Lower leg skin (tissue), 4 donors: ENCODE data around the gene FRY. TPM values are rescaled to one million over a fixed set of nuclear protein-coding genes. Genes with fewer than 3 reads are reported as not detected.
"Not testable (repeated sequence)": the region's sequence is repeated elsewhere in the genome, so short reads cannot be mapped to it uniquely, and the experiment has no call there.

Source experiments
- DNase-seq, 2 donors: peaks; one replicate each; pipeline ENCODE4 v3.0.0-alpha.2; 2019; ENCODE audit warnings: low spot score in 2 of 2
- H3K4me3 ChIP-seq: fragments of 200-600 bp; sonication (generic); 2 replicates; pipeline ENCODE4 v1.5.1; 2017; ENCODE audit warnings: mild to moderate bottlenecking, low read depth; ENCODE audit not compliant: poor library complexity, severe bottlenecking
- POLR2A ChIP-seq, 2 donors: fragments of 450-650 bp; IDR thresholded peaks; one replicate each; pipeline ENCODE4 v1.6.1; 2016 to 2017; ENCODE audit warnings: antibody characterized with exemption in 2 of 2, mild to moderate bottlenecking in 1 of 2, moderate library complexity in 1 of 2
- WGBS, 2 donors: methylation state at CpG; one replicate each; pipeline ENCODE4 v1.1.5; 2018; 5-methylcytosine and 5-hydroxymethylcytosine counted together
- intact Hi-C: fragments of 100-400 bp; cut with DNase I; formaldehyde crosslinking; loops from one replicate; pipeline ENCODE4 v1.15.0; 2023; ENCODE audit warnings: low total_unique reads
- total RNA-seq, 4 donors: library from RNA; depleted of rRNA; stranded (reverse); fragments of >200 nt; gene quantifications; one replicate each; pipeline ENCODE4 v1.1.0, GENCODE V29; 2016
- TF ChIP-seq, protein P1 (sequence below), 3 donors: fragments of 450-650 bp; IDR thresholded peaks; one replicate each; pipeline ENCODE4 v1.5.1; 2016; ENCODE audit warnings: antibody characterized with exemption in 3 of 3, mild to moderate bottlenecking in 3 of 3, moderate library complexity in 2 of 3

The FRY gene
- total RNA-seq, 4 donors from 2014 or later, result 24.9 to 39.6 (median 35.9) TPM

- 48 to 50% methylated on average over 2 of the region's 2 CpGs for WGBS, 2 donors
- no peak overlapping the region for H3K4me3 ChIP-seq
- intact Hi-C loops, result no loop called here
- no peak for DNase-seq
- no peak for TF ChIP-seq POLR2A (IDR thresholded peaks at IDR 0.05)
- TF ChIP-seq, protein P1, sequence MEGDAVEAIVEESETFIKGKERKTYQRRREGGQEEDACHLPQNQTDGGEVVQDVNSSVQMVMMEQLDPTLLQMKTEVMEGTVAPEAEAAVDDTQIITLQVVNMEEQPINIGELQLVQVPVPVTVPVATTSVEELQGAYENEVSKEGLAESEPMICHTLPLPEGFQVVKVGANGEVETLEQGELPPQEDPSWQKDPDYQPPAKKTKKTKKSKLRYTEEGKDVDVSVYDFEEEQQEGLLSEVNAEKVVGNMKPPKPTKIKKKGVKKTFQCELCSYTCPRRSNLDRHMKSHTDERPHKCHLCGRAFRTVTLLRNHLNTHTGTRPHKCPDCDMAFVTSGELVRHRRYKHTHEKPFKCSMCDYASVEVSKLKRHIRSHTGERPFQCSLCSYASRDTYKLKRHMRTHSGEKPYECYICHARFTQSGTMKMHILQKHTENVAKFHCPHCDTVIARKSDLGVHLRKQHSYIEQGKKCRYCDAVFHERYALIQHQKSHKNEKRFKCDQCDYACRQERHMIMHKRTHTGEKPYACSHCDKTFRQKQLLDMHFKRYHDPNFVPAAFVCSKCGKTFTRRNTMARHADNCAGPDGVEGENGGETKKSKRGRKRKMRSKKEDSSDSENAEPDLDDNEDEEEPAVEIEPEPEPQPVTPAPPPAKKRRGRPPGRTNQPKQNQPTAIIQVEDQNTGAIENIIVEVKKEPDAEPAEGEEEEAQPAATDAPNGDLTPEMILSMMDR (IDR thresholded peaks at IDR 0.05), result no peak
Measured at GRCh38 chr13:31996601-31997000, 35.0 kb upstream of the FRY start.

DNA sequence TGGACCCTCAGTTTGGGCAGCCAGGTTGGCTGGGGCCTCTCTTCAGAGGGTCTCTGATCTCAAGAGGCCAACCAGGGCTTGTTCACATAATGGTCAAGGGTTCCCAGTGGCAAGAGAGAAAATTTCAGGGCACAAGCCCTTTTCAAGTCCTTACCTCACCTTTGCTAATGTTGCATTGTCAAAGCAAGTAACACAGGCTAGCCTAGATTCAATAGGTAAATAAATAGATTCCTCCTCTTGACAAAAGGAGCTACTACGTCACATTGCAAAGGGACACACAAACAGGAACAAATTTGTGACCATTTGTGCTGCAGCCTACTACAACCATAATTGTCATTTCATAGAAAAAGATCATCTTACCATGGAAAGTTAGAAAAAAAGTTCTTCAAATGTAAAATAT is 33.9 kb upstream of the FRY start:
- DNase-seq, result no peak
- no peak overlapping the region for H3K4me3 ChIP-seq
- 80 to 84% methylated on average over 1 of the region's 1 CpG for WGBS, 2 donors
- TF ChIP-seq POLR2A (IDR thresholded peaks at IDR 0.05), result no peak
- TF ChIP-seq, protein P1 (IDR thresholded peaks at IDR 0.05), result no peak
- intact Hi-C loops, result no loop called here

DNA sequence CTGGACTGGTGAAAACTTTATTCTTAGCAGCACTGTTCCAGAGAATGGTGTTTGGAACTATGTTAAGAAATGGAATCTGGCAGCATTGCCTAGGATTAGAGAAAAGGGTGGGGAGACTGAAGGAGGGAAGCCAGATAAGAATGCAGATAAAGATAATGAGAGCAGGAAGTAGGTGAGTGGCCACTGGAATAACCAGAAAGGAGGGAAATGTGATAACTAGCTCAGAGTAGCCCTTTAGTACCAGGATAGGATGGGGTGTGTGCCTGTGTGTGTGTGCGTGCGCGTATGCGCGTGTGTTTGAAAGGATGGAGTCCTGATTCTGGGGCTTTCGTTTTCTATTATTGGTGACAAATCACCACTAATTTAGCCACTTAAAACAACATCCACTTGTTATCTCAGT is 33.4 kb upstream of the FRY start:
- H3K4me3 ChIP-seq, result no peak overlapping the region
- TF ChIP-seq, protein P1 (IDR thresholded peaks at IDR 0.05), result no peak
- no peak for TF ChIP-seq POLR2A (IDR thresholded peaks at IDR 0.05)
- no peak for DNase-seq
- WGBS, 2 donors, result 71 to 79% methylated on average over 6 of the region's 6 CpGs
- intact Hi-C loops, result no loop called here

DNA sequence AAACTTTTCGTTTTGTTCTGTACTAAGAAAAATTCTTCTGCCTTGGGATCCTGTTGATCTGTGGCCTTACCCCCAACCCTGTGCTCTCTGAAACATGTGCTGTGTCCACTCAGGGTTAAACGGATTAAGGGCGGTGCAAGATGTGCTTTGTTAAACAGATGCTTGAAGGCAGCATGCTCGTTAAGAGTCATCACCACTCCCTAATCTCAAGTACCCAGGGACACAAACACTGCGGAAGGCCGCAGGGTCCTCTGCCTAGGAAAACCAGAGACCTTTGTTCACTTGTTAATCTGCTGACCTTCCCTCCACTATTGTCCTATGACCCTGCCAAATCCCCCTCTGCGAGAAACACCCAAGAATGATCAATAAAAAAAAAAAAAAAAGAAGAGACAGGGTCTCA is 30.8 kb upstream of the FRY start:
- DNase-seq, intact Hi-C loops, H3K4me3 ChIP-seq: not testable (repeated sequence)
- WGBS, 2 donors, result 76 to 82% methylated on average over 3 to 4 of the region's 7 CpGs

GRCh38 chr13:32001154-32001768 is 30.3 kb upstream of the FRY start:
- no peak for TF ChIP-seq POLR2A (IDR thresholded peaks at IDR 0.05)
- TF ChIP-seq, protein P1 (IDR thresholded peaks at IDR 0.05), result peak in 1 of 3 donors; percentile 21
- WGBS, 2 donors, result 79 to 87% methylated on average over 1 of the region's 1 CpG
- intact Hi-C loops, result no loop called here
- no peak overlapping the region for H3K4me3 ChIP-seq
- no peak for DNase-seq

GRCh38 chr13:32001769-32002168 is 29.8 kb upstream of the FRY start:
- WGBS, 2 donors, result 90 to 100% methylated on average over 1 of the region's 1 CpG
- no peak overlapping the region for H3K4me3 ChIP-seq
- no peak for TF ChIP-seq POLR2A (IDR thresholded peaks at IDR 0.05)
- TF ChIP-seq, protein P1 (IDR thresholded peaks at IDR 0.05), result no peak
- DNase-seq, result no peak
- intact Hi-C loops, result no loop called here
